Heart left ventricle (tissue), 16 donors: ENCODE data around the gene MOB1A. TPM values are rescaled to one million over a fixed set of nuclear protein-coding genes. Genes with fewer than 3 reads are reported as not detected.
"Not testable (repeated sequence)": the region's sequence is repeated elsewhere in the genome, so short reads cannot be mapped to it uniquely, and the experiment has no call there.

ENCODE experiments used
- ATAC-seq, 4 donors: fragments of 200-7000 bp; cut with Tn5 transposase; one replicate each; pipeline ENCODE4 v1.9.1; 2020 to 2022; ENCODE audit warnings: moderate library complexity in 4 of 4, mild to moderate bottlenecking in 3 of 4, moderate number of reproducible peaks in 1 of 4
- DNase-seq, 5 donors: peaks; one replicate each; pipeline ENCODE4 v3.0.0-alpha.2; 2020
- H3K27ac ChIP-seq, 12 donors: fragments of 200-600 bp; sonication (generic) in 4 of 12; one replicate each; pipeline versions ENCODE4 v1.5.0 to v1.8.0; 2016 to 2022; ENCODE audit warnings: mild to moderate bottlenecking in 2 of 12
- H3K27me3 ChIP-seq, 9 donors: fragments of 200-600 bp; sonication (generic) in 2 of 9; one replicate each; pipeline versions ENCODE4 v1.5.1 to v1.8.0; 2016 to 2022; ENCODE audit warnings: mild to moderate bottlenecking in 3 of 9
- H3K36me3 ChIP-seq, 9 donors: fragments of 200-600 bp; sonication (generic) in 2 of 9; one replicate each; pipeline versions ENCODE4 v1.5.0 to v1.8.0; 2018 to 2022; ENCODE audit warnings: mild to moderate bottlenecking in 2 of 9
- H3K4me1 ChIP-seq, 12 donors: fragments of 200-600 bp; sonication (generic) in 4 of 12; one replicate each; pipeline versions ENCODE4 v1.5.0 to v1.8.0; 2016 to 2022; ENCODE audit warnings: mild to moderate bottlenecking in 3 of 12
- H3K4me3 ChIP-seq, 12 donors: fragments of 200-600 bp; sonication (generic) in 4 of 12; one replicate each; pipeline versions ENCODE4 v1.5.0 to v1.8.0; 2017 to 2022; ENCODE audit warnings: mild to moderate bottlenecking in 9 of 12, moderate library complexity in 4 of 12
- H3K9me3 ChIP-seq, 12 donors: fragments of 200-600 bp; sonication (generic) in 4 of 12; one replicate each; pipeline versions ENCODE4 v1.5.0 to v1.8.0; 2016 to 2022; ENCODE audit warnings: mild to moderate bottlenecking in 1 of 12
- POLR2A ChIP-seq, 2 donors: fragments of 450-650 bp; IDR thresholded peaks; one replicate each; pipeline ENCODE4 v1.6.1; 2017; ENCODE audit warnings: antibody characterized with exemption in 2 of 2, mild to moderate bottlenecking in 2 of 2, moderate library complexity in 2 of 2
- WGBS, 4 donors: extraction: QIAGEN DNeasy Blood & Tissue Kit in 2 of 4; methylation state at CpG; one replicate each; pipeline versions ENCODE4 v1.1.5 to v1.1.7; 2013 to 2018; 5-methylcytosine and 5-hydroxymethylcytosine counted together
- intact Hi-C, 10 donors: fragments of 100-400 bp; cut with DNase I; formaldehyde crosslinking; loops; one replicate each; pipeline versions ENCODE4 v1.11.1 to v1.14.2; 2022
- polyA plus RNA-seq, 2 donors: library from polyadenylated mRNA; stranded (reverse); fragments of 200-250 nt; gene quantifications; one replicate each; pipeline ENCODE4 v1.2.3, GENCODE V29; 2013
- total RNA-seq, 9 donors: library from RNA; depleted of rRNA in 2 of 9; stranded (reverse); fragments of >200 nt in 2 of 9; fragmentation: NEBNext Ultra II Directional in 3 of 9; extraction: Animal tissue kit (Norgen Biotek cat#: 25700) in 3 of 9; gene quantifications; one replicate each; pipeline versions ENCODE4 v1.1.0 to v1.2.4, GENCODE V29; 2016 to 2023
- TF ChIP-seq, protein P1 (sequence below), 12 donors: fragments of 200-600 bp; sonication (generic) in 4 of 12; IDR thresholded peaks; one replicate each; pipeline versions ENCODE4 v1.5.0 to v1.8.0; 2018 to 2022; ENCODE audit warnings: antibody characterized with exemption in 12 of 12, mild to moderate bottlenecking in 5 of 12
- donor health status: ischemic (EF 13 %, LVEDD 7.1; RV severe dilation, severe dysfunction).
- donor health status: healthy with polysubstance abuse.
- donor health status: DM: no; HTN: yes; CAD: no.
- donor health status: DM: no; HTN: no; CAD: no.
- donor health status: ischemic (EF 25% LVEDD 6.9; RV normal size, moderate dysfunction).
- donor health status: ischemic (EF 25% LVEDD 5.7; RV mildly dilated, moderate dysfunction).
- donor health status: healthy.
- donor health status: DM: yes; HTN: yes; CAD: no.
- donor health status: ischemic (EF 35%, LVEDD 5.7; RV mildly dilated, moderate dysfunction).
- donor health status: nonischemic (EF 11% LVEDD 7.7; RV severe dilation, severe dysfunction).
- donor health status: DM: yes; HTN: yes; CAD: no.
- donor health status: PGD.
- donor health status: ischemic (EF 29% LVEDD 5.4; RV normal size, mild dysfunction).
- donor health status: nonischemic (EF 23%, LVEDD 6.1; RV moderate dilation, normal function).

The MOB1A gene
- total and polyA plus RNA-seq, 11 donors = 15.0 to 104 (median 53.5) TPM

DNA sequence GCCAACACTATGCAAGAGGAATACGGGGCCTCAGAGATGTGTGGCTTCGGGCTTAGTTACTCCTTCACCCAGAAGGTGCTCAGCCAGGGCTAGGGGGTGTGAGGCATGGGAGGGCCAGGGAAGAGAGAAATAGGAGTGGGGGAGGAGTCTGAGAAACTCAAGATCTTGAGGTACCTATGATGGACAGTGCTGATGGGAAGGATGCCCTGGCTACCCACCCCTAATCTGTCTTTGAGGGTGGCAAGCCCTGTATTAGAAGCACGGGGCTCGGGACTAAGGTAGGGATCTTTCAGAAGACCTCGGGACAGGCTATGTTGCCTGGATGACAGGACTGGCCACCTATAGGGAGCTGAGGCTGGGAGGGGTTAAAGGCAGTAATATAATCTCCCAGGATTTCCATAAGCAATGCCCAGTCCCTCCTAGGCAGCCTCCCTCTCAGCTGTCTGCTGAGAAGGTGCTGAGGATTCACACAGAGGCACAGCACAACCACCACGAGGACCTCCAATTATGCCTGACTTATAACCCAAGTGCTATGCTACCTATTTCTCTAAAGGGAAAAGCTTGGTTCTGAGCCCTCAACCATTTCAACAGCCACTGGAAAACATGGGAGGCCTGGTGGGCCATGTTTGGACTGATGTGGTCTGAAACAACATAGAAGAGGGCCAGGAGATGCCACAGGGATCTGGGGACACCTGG lies 43.1 kb upstream of the MOB1A start:
- WGBS, 4 donors = 94 to 97% (median 95%) methylated on average over 6 of the region's 6 CpGs

DNA sequence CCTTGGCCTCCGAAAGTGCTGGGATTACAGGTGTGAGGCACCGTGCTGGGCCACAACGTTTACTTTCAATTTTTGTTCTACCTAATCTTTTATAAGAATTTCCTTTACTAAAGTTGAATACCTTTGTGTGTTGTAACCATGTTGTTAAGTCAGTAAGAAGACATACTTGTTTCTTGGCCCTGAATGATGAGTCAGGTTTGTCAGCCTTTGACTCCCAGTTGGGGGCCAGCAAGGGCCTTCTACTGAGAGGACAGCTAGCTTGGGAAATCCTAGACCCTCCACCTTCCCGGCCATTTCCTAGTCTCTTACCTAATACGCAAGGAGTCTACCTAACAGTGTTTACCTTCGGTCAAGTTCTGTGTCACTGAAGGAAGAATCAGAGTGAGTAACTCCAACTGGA lies 42.4 kb upstream of the MOB1A start:
- Histone ChIP-seq H3K4me3 (no peak overlapping the region), H3K4me1 (peaks cover 0 to 18% (median 5%) of the 10 kb centered on the region in 12 donors), H3K27me3 (no peaks in the 10 kb centered on the region), H3K36me3 (peaks cover 0 to 33% (median 8%) of the 10 kb centered on the region in 9 donors), H3K9me3 (no peaks in the 10 kb centered on the region), H3K27ac (no peak overlapping the region)
- 94 to 98% (median 97%) methylated on average over 6 of the region's 6 CpGs for WGBS, 4 donors
- TF ChIP-seq POLR2A (IDR thresholded peaks at IDR 0.05) = no peak
- TF ChIP-seq, protein P1, sequence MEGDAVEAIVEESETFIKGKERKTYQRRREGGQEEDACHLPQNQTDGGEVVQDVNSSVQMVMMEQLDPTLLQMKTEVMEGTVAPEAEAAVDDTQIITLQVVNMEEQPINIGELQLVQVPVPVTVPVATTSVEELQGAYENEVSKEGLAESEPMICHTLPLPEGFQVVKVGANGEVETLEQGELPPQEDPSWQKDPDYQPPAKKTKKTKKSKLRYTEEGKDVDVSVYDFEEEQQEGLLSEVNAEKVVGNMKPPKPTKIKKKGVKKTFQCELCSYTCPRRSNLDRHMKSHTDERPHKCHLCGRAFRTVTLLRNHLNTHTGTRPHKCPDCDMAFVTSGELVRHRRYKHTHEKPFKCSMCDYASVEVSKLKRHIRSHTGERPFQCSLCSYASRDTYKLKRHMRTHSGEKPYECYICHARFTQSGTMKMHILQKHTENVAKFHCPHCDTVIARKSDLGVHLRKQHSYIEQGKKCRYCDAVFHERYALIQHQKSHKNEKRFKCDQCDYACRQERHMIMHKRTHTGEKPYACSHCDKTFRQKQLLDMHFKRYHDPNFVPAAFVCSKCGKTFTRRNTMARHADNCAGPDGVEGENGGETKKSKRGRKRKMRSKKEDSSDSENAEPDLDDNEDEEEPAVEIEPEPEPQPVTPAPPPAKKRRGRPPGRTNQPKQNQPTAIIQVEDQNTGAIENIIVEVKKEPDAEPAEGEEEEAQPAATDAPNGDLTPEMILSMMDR (IDR thresholded peaks at IDR 0.05) = no peak
- ATAC-seq = no peak
- DNase-seq = no peak
- intact Hi-C loops = no loop called here

More for the DNA sequence above, 43.1 kb upstream of the MOB1A start:
- H3K27me3 ChIP-seq = no peaks in the 10 kb centered on the region
- peaks cover 0 to 26% (median 2%) of the 10 kb centered on the region in 9 donors for H3K36me3 ChIP-seq
- H3K4me3 ChIP-seq = no peak overlapping the region
- intact Hi-C loops = no loop called here
- peaks cover 0 to 21% (median 7%) of the 10 kb centered on the region in 12 donors for H3K4me1 ChIP-seq
- no peak for ATAC-seq
- no peak for DNase-seq
- no peak overlapping the region for H3K27ac ChIP-seq
- H3K9me3 ChIP-seq = no peaks in the 10 kb centered on the region
- TF ChIP-seq, protein P1 (IDR thresholded peaks at IDR 0.05) = no peak
- no peak for TF ChIP-seq POLR2A (IDR thresholded peaks at IDR 0.05)

DNA sequence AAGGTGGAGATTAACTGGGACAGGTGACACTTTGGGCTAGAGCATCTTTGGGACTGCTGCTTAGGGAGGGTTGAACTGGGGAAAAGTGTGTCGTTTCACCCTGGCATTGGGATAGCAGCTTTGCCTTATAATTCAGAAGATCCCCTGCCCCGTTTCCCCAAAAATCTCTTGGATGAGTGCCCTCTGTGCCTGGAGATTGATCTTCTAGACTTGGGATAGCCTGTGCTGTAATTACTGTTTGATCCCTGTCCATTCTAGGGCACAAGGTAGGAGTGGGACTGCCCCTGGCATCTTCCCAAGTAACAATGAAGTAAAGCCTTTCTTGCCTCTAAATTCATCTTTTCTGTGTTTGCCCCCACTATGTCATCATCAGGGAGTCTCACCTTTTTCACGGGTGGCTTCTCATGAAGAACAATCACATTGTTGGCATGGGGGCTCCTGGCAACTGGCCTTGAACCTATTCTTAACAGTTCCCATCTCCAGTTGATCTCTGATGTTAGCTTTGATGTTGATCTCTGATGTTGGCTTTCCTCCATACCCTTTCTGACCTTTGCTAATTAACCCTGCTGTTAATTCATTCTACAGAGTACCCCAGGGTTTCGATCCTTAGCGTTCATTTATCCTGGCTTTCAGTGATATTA lies 41.3 kb upstream of the MOB1A start:
- DNase-seq (no peak), ATAC-seq (no peak)
- H3K4me1 ChIP-seq = peaks cover 0 to 14% (median 0%) of the 10 kb centered on the region in 12 donors
- no peaks in the 10 kb centered on the region for H3K27me3 ChIP-seq
- intact Hi-C loops = no loop called here
- WGBS, 4 donors = 89 to 95% (median 91%) methylated on average over 5 of the region's 5 CpGs
- no peaks in the 10 kb centered on the region for H3K9me3 ChIP-seq
- H3K27ac ChIP-seq = no peak overlapping the region
- H3K36me3 ChIP-seq = peaks cover 0 to 44% (median 17%) of the 10 kb centered on the region in 9 donors
- TF ChIP-seq, protein P1 (IDR thresholded peaks at IDR 0.05) = no peak
- TF ChIP-seq POLR2A (IDR thresholded peaks at IDR 0.05) = no peak
- no peak overlapping the region for H3K4me3 ChIP-seq

DNA sequence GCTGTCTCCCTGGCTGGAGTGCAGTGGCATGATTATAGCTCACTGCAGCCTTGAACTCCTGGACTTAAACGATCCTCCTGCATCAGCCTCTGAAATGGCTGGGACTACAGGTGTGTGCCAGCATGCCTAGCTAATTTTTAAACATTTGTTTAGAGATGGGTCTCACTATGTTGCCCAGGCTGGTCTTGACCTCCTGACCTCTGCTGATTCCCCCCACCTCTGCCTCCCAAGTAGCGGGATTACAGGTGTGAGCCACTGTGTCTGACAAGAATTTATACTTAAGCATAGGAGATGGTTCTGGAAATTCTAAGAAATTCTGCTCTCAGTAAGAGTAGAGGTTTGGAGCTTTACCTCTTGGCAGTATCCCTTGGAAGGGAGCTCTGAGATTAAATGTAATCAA lies 38.0 kb upstream of the MOB1A start:
- ATAC-seq (no peak), DNase-seq (no peak)
- intact Hi-C loops = no loop called here
- Histone ChIP-seq H3K27ac (no peak overlapping the region), H3K4me1 (no peaks in the 10 kb centered on the region), H3K36me3 (peaks cover 0 to 76% (median 43%) of the 10 kb centered on the region in 9 donors), H3K4me3 (no peak overlapping the region), H3K27me3 (no peaks in the 10 kb centered on the region), H3K9me3 (no peaks in the 10 kb centered on the region)
- WGBS, 4 donors = 82 to 98% (median 95%) methylated on average over 2 of the region's 2 CpGs
- TF ChIP-seq, protein P1 (IDR thresholded peaks at IDR 0.05) = no peak
- no peak for TF ChIP-seq POLR2A (IDR thresholded peaks at IDR 0.05)

DNA sequence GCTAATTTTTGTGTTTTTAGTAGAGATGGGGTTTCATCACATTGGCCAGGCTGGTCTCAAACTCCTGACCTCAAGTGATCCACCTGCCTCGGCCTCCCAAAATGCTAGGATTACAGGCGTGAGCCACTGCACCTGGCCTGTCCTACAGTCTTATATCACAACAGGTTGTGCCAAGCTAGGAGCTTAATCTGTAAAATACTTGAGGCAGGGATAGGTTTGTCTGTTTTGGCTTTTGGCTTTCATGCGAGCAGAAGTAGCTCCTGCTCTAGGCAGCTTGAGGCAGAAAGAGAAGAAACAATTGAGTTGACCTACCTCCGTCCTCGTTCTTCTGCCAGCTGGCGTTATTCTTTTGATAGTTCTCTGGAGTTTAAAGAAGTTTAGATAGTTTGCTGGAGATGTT lies 37.1 kb upstream of the MOB1A start:
- ATAC-seq, H3K4me1 ChIP-seq, DNase-seq, intact Hi-C loops, H3K27ac ChIP-seq, H3K9me3 ChIP-seq, H3K4me3 ChIP-seq, H3K27me3 ChIP-seq: not testable (repeated sequence)
- WGBS, 4 donors = 92 to 95% (median 94%) methylated on average over 5 to 6 of the region's 6 CpGs
- peaks cover 0 to 84% (median 52%) of the 10 kb centered on the region in 9 donors for H3K36me3 ChIP-seq
